ENCODE measurements around the gene KLHL15.

The KLHL15 gene

GRCh38 chrX:24017674-24018073, 9.3 kb downstream of the KLHL15 start:
- H3K36me3 ChIP-seq (ENCODE audit: control insufficient read depth, insufficient read depth, low read length) = peaks cover 10% of the 10 kb centered on the region

GRCh38 chrX:24014388-24015018, 12.5 kb downstream of the KLHL15 start:
- H3K9me3 ChIP-seq (ENCODE audit: control insufficient read depth, low read length) = no peaks in the 10 kb centered on the region
- no peak overlapping the region for H3K27ac ChIP-seq (ENCODE audit: low read depth, low read length, severe bottlenecking)
- H3K4me3 ChIP-seq (ENCODE audit: extremely low read depth, insufficient read depth, low read length, poor library complexity, severe bottlenecking) = no peak overlapping the region
- 93 to 97% methylated on average over 2 to 4 of the region's 5 CpGs for WGBS, 2 experiments (ENCODE audit: insufficient coverage in 2 of 2)
- peaks cover 6% of the 10 kb centered on the region for H3K36me3 ChIP-seq (ENCODE audit: control insufficient read depth, insufficient read depth, low read length)
- H3K4me1 ChIP-seq (ENCODE audit: control insufficient read depth, insufficient read depth, low read length, poor library complexity, severe bottlenecking) = no peaks in the 10 kb centered on the region

More at GRCh38 chrX:24017674-24018073, 9.3 kb downstream of the KLHL15 start:
- Histone ChIP-seq H3K4me1 (ENCODE audit: control insufficient read depth, insufficient read depth, low read length, poor library complexity, severe bottlenecking) (no peaks in the 10 kb centered on the region), H3K27ac (ENCODE audit: low read depth, low read length, severe bottlenecking) (no peak overlapping the region), H3K4me3 (ENCODE audit: extremely low read depth, insufficient read depth, low read length, poor library complexity, severe bottlenecking) (no peak overlapping the region), H3K9me3 (ENCODE audit: control insufficient read depth, low read length) (no peaks in the 10 kb centered on the region)
- 92 to 98% methylated on average over 2 to 6 of the region's 9 CpGs for WGBS, 2 experiments (ENCODE audit: insufficient coverage in 2 of 2)

GRCh38 chrX:24012266-24012665, 14.7 kb downstream of the KLHL15 start:
- Histone ChIP-seq H3K9me3 (ENCODE audit: control insufficient read depth, low read length) (no peaks in the 10 kb centered on the region), H3K4me1 (ENCODE audit: control insufficient read depth, insufficient read depth, low read length, poor library complexity, severe bottlenecking) (no peaks in the 10 kb centered on the region), H3K36me3 (ENCODE audit: control insufficient read depth, insufficient read depth, low read length) (no peaks in the 10 kb centered on the region), H3K4me3 (ENCODE audit: extremely low read depth, insufficient read depth, low read length, poor library complexity, severe bottlenecking) (no peak overlapping the region), H3K27ac (ENCODE audit: low read depth, low read length, severe bottlenecking) (no peak overlapping the region)
- 83 to 100% methylated on average over 1 of the region's 1 CpG for WGBS, 2 experiments (ENCODE audit: insufficient coverage in 2 of 2)

GRCh38 chrX:24005867-24006266, 21.1 kb downstream of the KLHL15 start:
- Histone ChIP-seq H3K4me3 (ENCODE audit: extremely low read depth, insufficient read depth, low read length, poor library complexity, severe bottlenecking) (no peak overlapping the region), H3K4me1 (ENCODE audit: control insufficient read depth, insufficient read depth, low read length, poor library complexity, severe bottlenecking) (no peaks in the 10 kb centered on the region), H3K9me3 (ENCODE audit: control insufficient read depth, low read length) (no peaks in the 10 kb centered on the region), H3K36me3 (ENCODE audit: control insufficient read depth, insufficient read depth, low read length) (peaks cover 19% of the 10 kb centered on the region), H3K27ac (ENCODE audit: low read depth, low read length, severe bottlenecking) (no peak overlapping the region)
- 87 to 95% methylated on average over 5 to 8 of the region's 9 CpGs for WGBS, 2 experiments (ENCODE audit: insufficient coverage in 2 of 2)

GRCh38 chrX:24005028-24005427, 22.0 kb downstream of the KLHL15 start:
- Histone ChIP-seq H3K9me3 (ENCODE audit: control insufficient read depth, low read length) (no peaks in the 10 kb centered on the region), H3K4me3 (ENCODE audit: extremely low read depth, insufficient read depth, low read length, poor library complexity, severe bottlenecking) (no peak overlapping the region), H3K36me3 (ENCODE audit: control insufficient read depth, insufficient read depth, low read length) (peaks cover 19% of the 10 kb centered on the region), H3K4me1 (ENCODE audit: control insufficient read depth, insufficient read depth, low read length, poor library complexity, severe bottlenecking) (no peaks in the 10 kb centered on the region), H3K27ac (ENCODE audit: low read depth, low read length, severe bottlenecking) (no peak overlapping the region)
- WGBS, 2 experiments (ENCODE audit: insufficient coverage in 2 of 2) = no CpG with 5 or more reads among the region's 1 CpG

- Histone ChIP-seq H3K4me1 (ENCODE audit: control insufficient read depth, insufficient read depth, low read length, poor library complexity, severe bottlenecking) (no peaks in the 10 kb centered on the region), H3K27ac (ENCODE audit: low read depth, low read length, severe bottlenecking) (no peak overlapping the region), H3K36me3 (ENCODE audit: control insufficient read depth, insufficient read depth, low read length) (peaks cover 23% of the 10 kb centered on the region), H3K4me3 (ENCODE audit: extremely low read depth, insufficient read depth, low read length, poor library complexity, severe bottlenecking) (no peak overlapping the region), H3K9me3 (ENCODE audit: control insufficient read depth, low read length) (no peaks in the 10 kb centered on the region)
- WGBS, 2 experiments (ENCODE audit: insufficient coverage in 2 of 2) = 100% methylated on average over 1 to 2 of the region's 2 CpGs
Observed at GRCh38 chrX:24002792-24003191, 24.2 kb downstream of the KLHL15 start.

- H3K36me3 ChIP-seq (ENCODE audit: control insufficient read depth, insufficient read depth, low read length) = peaks cover 23% of the 10 kb centered on the region
- no CpG with 5 or more reads among the region's 1 CpG for WGBS, 2 experiments (ENCODE audit: insufficient coverage in 2 of 2)
- H3K9me3 ChIP-seq (ENCODE audit: control insufficient read depth, low read length) = no peaks in the 10 kb centered on the region
- H3K4me1 ChIP-seq (ENCODE audit: control insufficient read depth, insufficient read depth, low read length, poor library complexity, severe bottlenecking) = no peaks in the 10 kb centered on the region
- no peak overlapping the region for H3K4me3 ChIP-seq (ENCODE audit: extremely low read depth, insufficient read depth, low read length, poor library complexity, severe bottlenecking)
- H3K27ac ChIP-seq (ENCODE audit: low read depth, low read length, severe bottlenecking) = no peak overlapping the region
Observed at GRCh38 chrX:24002167-24002566, 24.8 kb downstream of the KLHL15 start.

GRCh38 chrX:23999671-24000070, 27.3 kb downstream of the KLHL15 start:
- H3K4me1 ChIP-seq (ENCODE audit: control insufficient read depth, insufficient read depth, low read length, poor library complexity, severe bottlenecking) = no peaks in the 10 kb centered on the region
- WGBS, 2 experiments (ENCODE audit: insufficient coverage in 2 of 2) = no CpG with 5 or more reads among the region's 5 CpGs
- H3K27ac ChIP-seq (ENCODE audit: low read depth, low read length, severe bottlenecking) = no peak overlapping the region
- H3K9me3 ChIP-seq (ENCODE audit: control insufficient read depth, low read length) = no peaks in the 10 kb centered on the region
- peaks cover 16% of the 10 kb centered on the region for H3K36me3 ChIP-seq (ENCODE audit: control insufficient read depth, insufficient read depth, low read length)
- no peak overlapping the region for H3K4me3 ChIP-seq (ENCODE audit: extremely low read depth, insufficient read depth, low read length, poor library complexity, severe bottlenecking)

GRCh38 chrX:23993012-23993633, 33.9 kb downstream of the KLHL15 start:
- Histone ChIP-seq H3K27ac (ENCODE audit: low read depth, low read length, severe bottlenecking) (no peak overlapping the region), H3K36me3 (ENCODE audit: control insufficient read depth, insufficient read depth, low read length) (peaks cover 22% of the 10 kb centered on the region), H3K9me3 (ENCODE audit: control insufficient read depth, low read length) (no peaks in the 10 kb centered on the region), H3K4me3 (ENCODE audit: extremely low read depth, insufficient read depth, low read length, poor library complexity, severe bottlenecking) (no peak overlapping the region), H3K4me1 (ENCODE audit: control insufficient read depth, insufficient read depth, low read length, poor library complexity, severe bottlenecking) (no peaks in the 10 kb centered on the region)
- WGBS, 2 experiments (ENCODE audit: insufficient coverage in 2 of 2) = 100% methylated on average over 1 of the region's 3 CpGs; no CpG with 5 or more reads in 1 of the 2 experiments

- WGBS, 2 experiments (ENCODE audit: insufficient coverage in 2 of 2) = 100% methylated on average over 1 of the region's 3 CpGs; no CpG with 5 or more reads in 1 of the 2 experiments
- Histone ChIP-seq H3K4me3 (ENCODE audit: extremely low read depth, insufficient read depth, low read length, poor library complexity, severe bottlenecking) (no peak overlapping the region), H3K4me1 (ENCODE audit: control insufficient read depth, insufficient read depth, low read length, poor library complexity, severe bottlenecking) (no peaks in the 10 kb centered on the region), H3K36me3 (ENCODE audit: control insufficient read depth, insufficient read depth, low read length) (peaks cover 27% of the 10 kb centered on the region), H3K9me3 (ENCODE audit: control insufficient read depth, low read length) (no peaks in the 10 kb centered on the region), H3K27ac (ENCODE audit: low read depth, low read length, severe bottlenecking) (no peak overlapping the region)
Observed at GRCh38 chrX:23992431-23992830, 34.6 kb downstream of the KLHL15 start.

GRCh38 chrX:23990455-23990854, 36.5 kb downstream of the KLHL15 start:
- no peaks in the 10 kb centered on the region for H3K4me1 ChIP-seq (ENCODE audit: control insufficient read depth, insufficient read depth, low read length, poor library complexity, severe bottlenecking)
- H3K4me3 ChIP-seq (ENCODE audit: extremely low read depth, insufficient read depth, low read length, poor library complexity, severe bottlenecking) = no peak overlapping the region
- no CpG with 5 or more reads among the region's 2 CpGs for WGBS, 2 experiments (ENCODE audit: insufficient coverage in 2 of 2)
- peaks cover 26% of the 10 kb centered on the region for H3K36me3 ChIP-seq (ENCODE audit: control insufficient read depth, insufficient read depth, low read length)
- H3K9me3 ChIP-seq (ENCODE audit: control insufficient read depth, low read length) = no peaks in the 10 kb centered on the region
- H3K27ac ChIP-seq (ENCODE audit: low read depth, low read length, severe bottlenecking) = no peak overlapping the region

Data from mesodermal cell (in vitro differentiated cells).